Measurements from ENCODE around the gene GLI1.

Gene GLI1

DNA sequence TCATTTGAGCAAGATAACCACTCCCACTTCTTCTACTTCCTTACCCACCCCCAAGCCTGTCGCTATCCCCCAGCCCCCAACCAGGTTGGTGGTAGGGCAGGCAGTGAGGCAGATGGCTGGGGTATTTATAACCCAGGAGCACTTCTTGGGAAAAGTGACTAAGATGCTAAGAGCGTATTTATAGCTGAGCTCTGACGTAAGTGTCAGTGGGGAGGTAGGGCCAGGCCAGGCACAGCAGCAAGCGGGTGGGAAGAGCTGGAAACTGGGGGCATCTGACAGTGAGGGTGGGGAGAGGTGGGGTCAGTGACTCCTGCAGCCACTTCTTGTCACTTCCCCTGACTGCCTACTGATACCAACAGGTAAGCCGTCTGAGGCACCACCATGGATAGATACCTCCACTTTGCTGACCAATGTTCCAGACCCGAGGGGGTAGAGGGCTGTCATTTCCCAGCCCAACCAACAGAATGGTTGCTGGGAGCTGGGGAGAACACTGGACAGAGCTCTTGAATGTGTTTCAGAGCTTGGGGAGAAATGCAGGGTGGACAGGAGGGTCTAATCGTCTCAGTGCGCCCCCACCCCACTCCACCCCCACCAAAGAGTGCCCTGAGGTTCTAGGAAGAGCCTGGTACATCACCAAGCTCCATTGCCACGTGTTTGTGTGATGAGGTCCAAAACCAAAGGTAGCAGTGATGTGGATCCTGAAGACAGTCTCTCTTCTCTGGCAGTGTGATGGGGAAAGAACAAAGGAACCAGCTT lies 7.2 kb upstream of the GLI1 start:
- H3K4me3 ChIP-seq (ENCODE audit: low read depth, low read length), result no peak overlapping the region
- DNase-seq (ENCODE audit: low read depth), result no peak
- TF ChIP-seq, protein P1, sequence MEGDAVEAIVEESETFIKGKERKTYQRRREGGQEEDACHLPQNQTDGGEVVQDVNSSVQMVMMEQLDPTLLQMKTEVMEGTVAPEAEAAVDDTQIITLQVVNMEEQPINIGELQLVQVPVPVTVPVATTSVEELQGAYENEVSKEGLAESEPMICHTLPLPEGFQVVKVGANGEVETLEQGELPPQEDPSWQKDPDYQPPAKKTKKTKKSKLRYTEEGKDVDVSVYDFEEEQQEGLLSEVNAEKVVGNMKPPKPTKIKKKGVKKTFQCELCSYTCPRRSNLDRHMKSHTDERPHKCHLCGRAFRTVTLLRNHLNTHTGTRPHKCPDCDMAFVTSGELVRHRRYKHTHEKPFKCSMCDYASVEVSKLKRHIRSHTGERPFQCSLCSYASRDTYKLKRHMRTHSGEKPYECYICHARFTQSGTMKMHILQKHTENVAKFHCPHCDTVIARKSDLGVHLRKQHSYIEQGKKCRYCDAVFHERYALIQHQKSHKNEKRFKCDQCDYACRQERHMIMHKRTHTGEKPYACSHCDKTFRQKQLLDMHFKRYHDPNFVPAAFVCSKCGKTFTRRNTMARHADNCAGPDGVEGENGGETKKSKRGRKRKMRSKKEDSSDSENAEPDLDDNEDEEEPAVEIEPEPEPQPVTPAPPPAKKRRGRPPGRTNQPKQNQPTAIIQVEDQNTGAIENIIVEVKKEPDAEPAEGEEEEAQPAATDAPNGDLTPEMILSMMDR (IDR thresholded peaks at IDR 0.05; ENCODE audit: insufficient read depth, low read depth, low read length, missing control alignments), result no peak

- peak; percentile 72 for DNase-seq (ENCODE audit: low read depth)
- no peak overlapping the region for H3K4me3 ChIP-seq (ENCODE audit: low read depth, low read length)
Measured at GRCh38 chr12:57452937-57453509, 6.6 kb upstream of the GLI1 start.

DNA sequence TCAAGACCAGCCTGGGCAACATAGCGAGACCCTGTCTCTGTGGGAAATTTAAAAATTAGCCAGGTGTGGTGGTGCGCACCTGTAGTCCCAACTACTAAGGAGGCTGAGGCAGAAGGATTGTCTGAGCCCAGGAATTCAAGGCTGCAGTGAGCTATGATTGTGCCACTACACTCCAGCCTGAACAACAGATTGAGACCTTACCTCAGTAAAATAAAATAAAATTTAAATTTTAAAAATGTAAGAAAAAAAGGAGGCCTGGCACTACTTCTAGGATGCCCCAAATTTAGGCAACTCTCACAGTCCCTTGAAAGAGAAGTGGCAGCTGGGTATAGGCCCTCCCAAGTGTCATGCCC lies 5.4 kb upstream of the GLI1 start:
- no peak overlapping the region for H3K4me3 ChIP-seq (ENCODE audit: low read depth, low read length)
- TF ChIP-seq, protein P1 (IDR thresholded peaks at IDR 0.05; ENCODE audit: insufficient read depth, low read depth, low read length, missing control alignments), result no peak
- DNase-seq (ENCODE audit: low read depth), result no peak

More at GRCh38 chr12:57452937-57453509, 6.6 kb upstream of the GLI1 start:
- TF ChIP-seq, protein P1 (IDR thresholded peaks at IDR 0.05; ENCODE audit: insufficient read depth, low read depth, low read length, missing control alignments), result peak; percentile 95

GRCh38 chr12:57454566-57455373 lies 4.8 kb upstream of the GLI1 start, which contains the start of gene INHBE:
TSS of gene INHBE (plus strand) at chr12:57455307. CDS start at chr12:57455537, 230 bp downstream.
- no peak for DNase-seq (ENCODE audit: low read depth)
- H3K4me3 ChIP-seq (ENCODE audit: low read depth, low read length), result no peak within 1 kb of the TSS

DNA sequence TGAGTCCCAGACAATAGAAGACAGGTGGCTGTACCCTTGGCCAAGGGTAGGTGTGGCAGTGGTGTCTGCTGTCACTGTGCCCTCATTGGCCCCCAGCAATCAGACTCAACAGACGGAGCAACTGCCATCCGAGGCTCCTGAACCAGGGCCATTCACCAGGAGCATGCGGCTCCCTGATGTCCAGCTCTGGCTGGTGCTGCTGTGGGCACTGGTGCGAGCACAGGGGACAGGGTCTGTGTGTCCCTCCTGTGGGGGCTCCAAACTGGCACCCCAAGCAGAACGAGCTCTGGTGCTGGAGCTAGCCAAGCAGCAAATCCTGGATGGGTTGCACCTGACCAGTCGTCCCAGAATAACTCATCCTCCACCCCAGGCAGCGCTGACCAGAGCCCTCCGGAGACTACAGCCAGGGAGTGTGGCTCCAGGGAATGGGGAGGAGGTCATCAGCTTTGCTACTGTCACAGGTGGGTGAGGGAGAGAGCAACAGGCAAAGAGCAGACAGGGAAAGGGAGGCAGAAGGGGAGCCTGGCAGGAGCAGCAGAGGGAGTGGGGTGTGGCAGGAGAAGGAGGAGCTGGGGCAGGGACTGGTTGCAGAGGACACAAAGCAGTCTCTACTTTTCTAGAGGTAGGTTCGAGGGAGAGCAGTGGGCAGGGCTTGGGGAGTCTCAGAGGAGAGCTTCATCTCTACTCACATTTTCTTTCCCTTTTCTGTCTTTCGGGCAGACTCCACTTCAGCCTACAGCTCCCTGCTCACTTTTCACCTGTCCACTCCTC lies 4.0 kb upstream of the GLI1 start:
- no peak for DNase-seq (ENCODE audit: low read depth)
- H3K4me3 ChIP-seq (ENCODE audit: low read depth, low read length), result no peak overlapping the region
- TF ChIP-seq, protein P1 (IDR thresholded peaks at IDR 0.05; ENCODE audit: insufficient read depth, low read depth, low read length, missing control alignments), result no peak

More at GRCh38 chr12:57454566-57455373, 4.8 kb upstream of the GLI1 start, which contains the start of gene INHBE:
- TF ChIP-seq, protein P1 (IDR thresholded peaks at IDR 0.05; ENCODE audit: insufficient read depth, low read depth, low read length, missing control alignments), result no peak

DNA sequence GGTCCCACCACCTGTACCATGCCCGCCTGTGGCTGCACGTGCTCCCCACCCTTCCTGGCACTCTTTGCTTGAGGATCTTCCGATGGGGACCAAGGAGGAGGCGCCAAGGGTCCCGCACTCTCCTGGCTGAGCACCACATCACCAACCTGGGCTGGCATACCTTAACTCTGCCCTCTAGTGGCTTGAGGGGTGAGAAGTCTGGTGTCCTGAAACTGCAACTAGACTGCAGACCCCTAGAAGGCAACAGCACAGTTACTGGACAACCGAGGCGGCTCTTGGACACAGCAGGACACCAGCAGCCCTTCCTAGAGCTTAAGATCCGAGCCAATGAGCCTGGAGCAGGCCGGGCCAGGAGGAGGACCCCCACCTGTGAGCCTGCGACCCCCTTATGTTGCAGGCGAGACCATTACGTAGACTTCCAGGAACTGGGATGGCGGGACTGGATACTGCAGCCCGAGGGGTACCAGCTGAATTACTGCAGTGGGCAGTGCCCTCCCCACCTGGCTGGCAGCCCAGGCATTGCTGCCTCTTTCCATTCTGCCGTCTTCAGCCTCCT lies 3.4 kb upstream of the GLI1 start:
- TF ChIP-seq, protein P1 (IDR thresholded peaks at IDR 0.05; ENCODE audit: insufficient read depth, low read depth, low read length, missing control alignments), result peak; percentile 78
- no peak overlapping the region for H3K4me3 ChIP-seq (ENCODE audit: low read depth, low read length)
- peak; percentile 76 for DNase-seq (ENCODE audit: low read depth)
